Left ventricle myocardium inferior (tissue), 1 donor: ENCODE measurements around the gene PDZK1IP1. TPM values are rescaled to one million over a fixed set of nuclear protein-coding genes. Genes with fewer than 3 reads are reported as not detected.
"Not testable (repeated sequence)": the region's sequence is repeated elsewhere in the genome, so short reads cannot be mapped to it uniquely, and the experiment has no call there.

Experiments
- DNase-seq: peaks from one replicate; pipeline ENCODE4 v3.0.0-alpha.2; 2020
- H3K27ac ChIP-seq: fragments of 200-600 bp; replicated peaks from 2 replicates; pipeline ENCODE4 v1.8.0; 2021
- H3K27me3 ChIP-seq: fragments of 200-600 bp; 2 replicates; pipeline ENCODE4 v1.8.0; 2021; ENCODE audit warnings: low read depth
- H3K36me3 ChIP-seq: fragments of 200-600 bp; 2 replicates; pipeline ENCODE4 v1.8.0; 2021
- H3K4me1 ChIP-seq: fragments of 200-600 bp; 2 replicates; pipeline ENCODE4 v1.8.0; 2021
- H3K4me3 ChIP-seq: fragments of 200-600 bp; 2 replicates; pipeline ENCODE4 v1.8.0; 2021; ENCODE audit warnings: mild to moderate bottlenecking, moderate library complexity
- H3K9me3 ChIP-seq: fragments of 200-600 bp; replicated peaks from 2 replicates; pipeline ENCODE4 v1.8.0; 2021
- CTCF ChIP-seq: fragments of 200-600 bp; IDR thresholded peaks from 2 replicates; pipeline ENCODE4 v1.8.0; 2021; ENCODE audit warnings: antibody characterized with exemption, mild to moderate bottlenecking, borderline replicate concordance
- intact Hi-C: fragments of 100-400 bp; cut with micrococcal nuclease; formaldehyde crosslinking; loops from one replicate; pipeline ENCODE4 v1.11.0; 2022
- total RNA-seq: library from RNA; stranded (reverse); fragmentation: NEBNext Ultra II Directional; extraction: Animal tissue kit (Norgen Biotek cat#: 25700); gene quantifications from one replicate; pipeline ENCODE4 v1.2.1, GENCODE V29; 2021
- donor health status: DM: no; HTN: yes; CAD: no; lungs with severe emphysema.

The PDZK1IP1 gene
- total RNA-seq, 1 donor from 2014 or later: not detected

GRCh38 chr1:47209725-47210325 lies 20.0 kb upstream of the PDZK1IP1 start:
- H3K27me3 ChIP-seq: peaks cover 61% of the 10 kb centered on the region
- intact Hi-C loops: no loop called here
- H3K4me1 ChIP-seq: peaks cover 22% of the 10 kb centered on the region
- H3K27ac ChIP-seq: no peak overlapping the region
- H3K36me3 ChIP-seq: no peaks in the 10 kb centered on the region
- no peak overlapping the region for H3K4me3 ChIP-seq
- TF ChIP-seq CTCF: no peak
- no peak for DNase-seq
- no peaks in the 10 kb centered on the region for H3K9me3 ChIP-seq

- Histone ChIP-seq H3K36me3 (no peaks in the 10 kb centered on the region), H3K4me3 (no peak overlapping the region), H3K27ac (no peak overlapping the region), H3K4me1 (peaks cover 22% of the 10 kb centered on the region), H3K27me3 (peaks cover 66% of the 10 kb centered on the region), H3K9me3 (no peaks in the 10 kb centered on the region)
- no peak for TF ChIP-seq CTCF
- intact Hi-C loops: no loop called here
- DNase-seq: no peak
Measured at GRCh38 chr1:47209091-47209490, 19.3 kb upstream of the PDZK1IP1 start.

- Histone ChIP-seq H3K27ac (no peak overlapping the region), H3K36me3 (no peaks in the 10 kb centered on the region), H3K9me3 (no peaks in the 10 kb centered on the region), H3K27me3 (peaks cover 66% of the 10 kb centered on the region), H3K4me3 (no peak overlapping the region), H3K4me1 (peaks cover 22% of the 10 kb centered on the region)
- TF ChIP-seq CTCF: no peak
- no peak for DNase-seq
- intact Hi-C loops: no loop called here
Measured at GRCh38 chr1:47208374-47208850, 18.6 kb upstream of the PDZK1IP1 start.

DNA sequence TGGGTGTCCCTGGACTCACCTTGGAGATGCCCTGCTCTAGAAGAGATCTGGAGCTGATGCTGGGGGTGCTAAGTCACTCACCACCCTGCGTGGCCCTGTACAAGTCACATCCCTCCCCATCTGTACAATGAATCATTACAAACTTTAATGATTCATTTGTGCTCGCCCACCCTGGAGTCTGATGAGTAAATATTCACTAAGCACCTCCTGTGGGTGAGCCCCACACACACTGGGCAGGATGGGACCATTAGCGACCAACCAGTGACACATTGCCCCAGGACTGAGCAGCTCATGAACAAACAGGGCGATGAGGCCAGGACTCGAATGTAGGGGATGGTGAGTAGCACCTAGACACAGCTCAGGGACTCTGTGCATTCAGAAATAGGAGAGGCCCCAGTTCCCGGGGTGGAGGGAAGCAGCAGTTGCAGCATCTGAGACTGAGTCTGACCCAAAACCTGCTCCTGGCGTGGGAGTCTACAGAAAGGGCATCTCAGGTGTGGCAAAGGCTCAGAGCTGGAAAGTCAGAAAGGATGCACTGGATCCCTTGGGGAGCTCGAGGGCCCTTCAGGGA lies 18.1 kb upstream of the PDZK1IP1 start:
- Histone ChIP-seq H3K4me3 (no peak overlapping the region), H3K27ac (no peak overlapping the region), H3K36me3 (no peaks in the 10 kb centered on the region), H3K27me3 (peaks cover 66% of the 10 kb centered on the region), H3K9me3 (peaks cover 4% of the 10 kb centered on the region), H3K4me1 (peaks cover 17% of the 10 kb centered on the region)
- no peak for TF ChIP-seq CTCF
- intact Hi-C loops: no loop called here
- DNase-seq: no peak

- no peak for DNase-seq
- intact Hi-C loops: no loop called here
- Histone ChIP-seq H3K36me3 (no peaks in the 10 kb centered on the region), H3K9me3 (peaks cover 7% of the 10 kb centered on the region), H3K4me3 (no peak overlapping the region), H3K4me1 (no peaks in the 10 kb centered on the region), H3K27me3 (peaks cover 62% of the 10 kb centered on the region), H3K27ac (no peak overlapping the region)
- no peak for TF ChIP-seq CTCF
Measured at GRCh38 chr1:47205918-47206317, 16.1 kb upstream of the PDZK1IP1 start.

DNA sequence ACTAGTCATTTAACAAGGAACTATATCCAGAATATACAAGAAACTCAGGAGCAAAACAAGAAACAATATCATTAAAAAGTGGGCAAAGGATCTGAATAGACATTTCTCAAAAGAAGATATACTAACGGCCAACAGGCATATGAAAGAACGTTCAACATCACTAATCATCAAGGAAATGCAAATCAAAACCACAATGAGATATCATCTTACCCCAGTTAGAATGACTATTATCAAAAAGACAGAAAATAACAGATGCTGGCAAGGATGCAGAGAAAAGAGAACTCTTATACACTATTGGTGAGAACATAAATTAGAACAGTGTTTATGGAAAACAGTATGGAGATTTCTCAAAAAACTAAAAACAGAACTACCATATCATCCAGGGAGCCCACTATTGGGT lies 13.7 kb upstream of the PDZK1IP1 start:
- H3K4me3 ChIP-seq: not testable (repeated sequence)

More for the DNA sequence above, 13.7 kb upstream of the PDZK1IP1 start:
- intact Hi-C loops, H3K9me3 ChIP-seq, H3K4me1 ChIP-seq, H3K27ac ChIP-seq, DNase-seq, H3K36me3 ChIP-seq: not testable (repeated sequence)
- H3K27me3 ChIP-seq: peaks cover 52% of the 10 kb centered on the region
